ENCODE results near the gene NDUFC2.
A peak's percentile ranks its signal among the peaks of the same experiment; 100 is the strongest.
"Not testable (repeated sequence)": the region's sequence is repeated elsewhere in the genome, so short reads cannot be mapped to it uniquely, and the experiment has no call there.

NDUFC2 gene

GRCh38 chr11:78078218-78079167, 1.2 kb downstream of the NDUFC2 start:
- DNase-seq, result no peak

- DNase-seq, result not testable (repeated sequence)
Observed at GRCh38 chr11:78077592-78077991, 2.1 kb downstream of the NDUFC2 start.

GRCh38 chr11:78076733-78077403, 2.8 kb downstream of the NDUFC2 start:
- no peak for DNase-seq

GRCh38 chr11:78074756-78075155, 4.9 kb downstream of the NDUFC2 start:
- peak; percentile 87 for DNase-seq

GRCh38 chr11:78072455-78072854, 7.2 kb downstream of the NDUFC2 start:
- no peak for DNase-seq

GRCh38 chr11:78071717-78072116, 7.9 kb downstream of the NDUFC2 start:
- no peak for DNase-seq

- DNase-seq, result no peak
Observed at GRCh38 chr11:78070621-78071020, 9.0 kb downstream of the NDUFC2 start.

GRCh38 chr11:78069465-78069864, 10.2 kb downstream of the NDUFC2 start:
- no peak for DNase-seq

- DNase-seq, result no peak
Observed at GRCh38 chr11:78067704-78068103, 12.0 kb downstream of the NDUFC2 start.

GRCh38 chr11:78066471-78066870, 13.2 kb downstream of the NDUFC2 start:
- DNase-seq, result no peak

- DNase-seq, result no peak
Observed at GRCh38 chr11:78065203-78065602, 14.5 kb downstream of the NDUFC2 start.

- no peak for DNase-seq
Observed at GRCh38 chr11:78063440-78064181, 16.1 kb downstream of the NDUFC2 start, which contains the start of gene THRSP. Gene THRSP (plus strand): TSS chr11:78063861. CDS start chr11:78063882, 21 bp downstream.

GRCh38 chr11:78062671-78063070, 17.0 kb downstream of the NDUFC2 start:
- DNase-seq, result no peak

- DNase-seq, result no peak
Observed at GRCh38 chr11:78061921-78062311, 17.7 kb downstream of the NDUFC2 start.

GRCh38 chr11:78061088-78061920, 18.4 kb downstream of the NDUFC2 start:
- DNase-seq, result no peak

- DNase-seq, result no peak
Observed at GRCh38 chr11:78060533-78060932, 19.1 kb downstream of the NDUFC2 start.

- not testable (repeated sequence) for DNase-seq
Observed at GRCh38 chr11:78059749-78060328, 19.8 kb downstream of the NDUFC2 start.

- DNase-seq, result no peak
Observed at GRCh38 chr11:78057462-78058055, 22.1 kb downstream of the NDUFC2 start.

GRCh38 chr11:78056093-78056492, 23.6 kb downstream of the NDUFC2 start:
- DNase-seq, result no peak

- no peak for DNase-seq
Observed at GRCh38 chr11:78054971-78055370, 24.7 kb downstream of the NDUFC2 start.
